ENCODE data around the gene OXCT1.
"Not testable (repeated sequence)": the region's sequence is repeated elsewhere in the genome, so short reads cannot be mapped to it uniquely, and the experiment has no call there.

OXCT1 gene

GRCh38 chr5:41821051-41821450 is 49.2 kb downstream of the OXCT1 start:
- TF ChIP-seq CTCF (IDR thresholded peaks at IDR 0.05; ENCODE audit: low read depth, low read length, missing control alignments), result no peak
- Histone ChIP-seq H3K36me3 (replicated peaks) (no peaks in the 10 kb centered on the region), H3K27ac (no peak overlapping the region), H3K27me3 (replicated peaks) (no peaks in the 10 kb centered on the region), H3K4me3 (ENCODE audit: low read depth, low read length) (no peak overlapping the region)
- in situ Hi-C loops (cut with HindIII; ENCODE audit: low pct_ligation_motif_present, low sequenced_read_pairs), result no loop called here
- no peak for DNase-seq

GRCh38 chr5:41820150-41820549 is 50.1 kb downstream of the OXCT1 start:
- H3K4me3 ChIP-seq (ENCODE audit: low read depth, low read length), result no peak overlapping the region
- no peak overlapping the region for H3K27ac ChIP-seq

DNA sequence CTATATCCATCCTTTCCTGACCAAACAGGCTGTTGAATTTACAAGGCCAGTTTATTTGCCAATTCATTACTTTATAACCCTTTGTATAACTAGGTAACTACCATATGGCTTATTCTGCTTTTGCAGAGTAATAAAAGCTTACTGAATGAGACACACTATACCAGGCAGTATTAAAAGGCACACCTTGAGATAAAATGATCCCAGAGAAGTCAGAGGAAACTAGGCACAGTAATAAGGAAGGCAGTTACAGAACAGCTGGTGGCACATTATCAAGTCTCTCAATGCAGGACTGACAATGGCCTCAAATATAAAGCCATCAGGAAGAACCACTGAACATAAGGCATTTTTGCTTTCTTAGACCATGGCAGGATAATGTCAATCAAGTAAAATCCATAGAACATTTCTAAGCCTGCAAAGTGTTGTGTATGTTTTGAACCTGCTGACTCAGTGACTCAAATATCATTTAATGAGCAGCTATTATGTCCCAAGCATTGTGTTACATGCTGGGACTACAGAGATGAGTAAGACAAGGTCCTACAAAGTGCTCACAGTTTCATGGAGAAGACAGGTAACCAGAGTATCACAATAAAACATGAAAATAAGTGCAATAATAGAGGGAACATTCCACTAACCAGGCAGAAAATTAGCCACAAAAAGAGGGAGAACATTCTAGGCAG is 52.5 kb downstream of the OXCT1 start:
- Histone ChIP-seq H3K36me3 (replicated peaks) (no peaks in the 10 kb centered on the region), H3K27me3 (replicated peaks) (no peaks in the 10 kb centered on the region), H3K4me3 (ENCODE audit: low read depth, low read length) (no peak overlapping the region), H3K27ac (no peak overlapping the region)
- in situ Hi-C loops (cut with HindIII; ENCODE audit: low pct_ligation_motif_present, low sequenced_read_pairs), result no loop called here
- no peak for DNase-seq
- TF ChIP-seq CTCF (IDR thresholded peaks at IDR 0.05; ENCODE audit: low read depth, low read length, missing control alignments), result no peak

More at GRCh38 chr5:41820150-41820549, 50.1 kb downstream of the OXCT1 start:
- DNase-seq, result no peak
- in situ Hi-C loops (cut with HindIII; ENCODE audit: low pct_ligation_motif_present, low sequenced_read_pairs), result no loop called here
- no peaks in the 10 kb centered on the region for H3K27me3 ChIP-seq (replicated peaks)
- no peaks in the 10 kb centered on the region for H3K36me3 ChIP-seq (replicated peaks)
- no peak for TF ChIP-seq CTCF (IDR thresholded peaks at IDR 0.05; ENCODE audit: low read depth, low read length, missing control alignments)

DNA sequence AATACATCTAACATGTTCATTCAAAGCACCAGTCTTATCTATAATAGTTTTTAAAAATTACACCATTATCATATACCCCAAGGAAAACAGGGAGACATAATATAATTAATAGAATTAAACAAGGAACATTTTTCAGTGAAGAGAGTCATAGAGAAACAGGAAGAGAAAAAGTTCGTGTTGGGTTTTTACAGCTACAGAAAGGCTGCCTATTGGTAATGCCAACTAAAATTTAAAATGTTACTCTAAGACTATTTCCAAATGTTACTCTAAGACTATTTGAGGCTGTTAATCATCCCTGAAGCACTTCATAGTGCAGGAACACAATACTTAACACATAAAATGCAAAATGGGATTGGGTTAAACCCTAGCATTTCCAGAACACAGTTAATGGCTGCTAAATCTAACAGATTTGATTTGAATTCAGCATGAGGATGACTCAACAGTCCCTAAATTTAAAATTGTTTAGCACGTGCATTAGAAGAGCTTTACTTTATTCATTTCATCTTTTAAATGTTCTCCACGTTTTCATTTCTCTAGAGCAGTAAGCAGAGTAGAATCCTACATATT is 54.5 kb downstream of the OXCT1 start:
- in situ Hi-C loops (cut with HindIII; ENCODE audit: low pct_ligation_motif_present, low sequenced_read_pairs), result no loop called here
- H3K27me3 ChIP-seq (replicated peaks), result no peaks in the 10 kb centered on the region
- no peak for DNase-seq
- no peaks in the 10 kb centered on the region for H3K36me3 ChIP-seq (replicated peaks)
- no peak overlapping the region for H3K4me3 ChIP-seq (ENCODE audit: low read depth, low read length)
- no peak overlapping the region for H3K27ac ChIP-seq
- TF ChIP-seq CTCF (IDR thresholded peaks at IDR 0.05; ENCODE audit: low read depth, low read length, missing control alignments), result no peak

- Histone ChIP-seq H3K4me3 (ENCODE audit: low read depth, low read length) (no peak overlapping the region), H3K27me3 (replicated peaks) (no peaks in the 10 kb centered on the region), H3K36me3 (replicated peaks) (no peaks in the 10 kb centered on the region), H3K27ac (no peak overlapping the region)
- no peak for DNase-seq
- in situ Hi-C loops (cut with HindIII; ENCODE audit: low pct_ligation_motif_present, low sequenced_read_pairs), result no loop called here
- no peak for TF ChIP-seq CTCF (IDR thresholded peaks at IDR 0.05; ENCODE audit: low read depth, low read length, missing control alignments)
Observed at GRCh38 chr5:41815261-41815660, 55.0 kb downstream of the OXCT1 start.

DNA sequence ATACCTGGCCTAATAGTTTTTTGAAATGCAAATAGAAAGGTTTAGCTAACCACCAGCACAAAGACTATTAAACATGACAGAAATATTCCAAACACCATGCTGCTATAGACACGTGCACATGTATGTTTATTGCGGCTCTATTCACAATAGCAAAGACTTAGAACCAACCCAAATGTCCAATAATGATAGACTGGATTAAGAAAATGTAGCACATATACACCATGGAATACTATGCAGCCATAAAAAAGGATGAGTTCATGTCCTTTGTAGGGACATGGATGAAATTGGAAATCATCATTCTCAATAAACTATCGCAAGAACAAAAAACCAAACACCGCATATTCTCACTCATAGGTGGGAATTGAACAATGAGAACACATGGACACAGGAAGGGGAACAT is 55.9 kb downstream of the OXCT1 start:
- DNase-seq; H3K36me3 ChIP-seq (replicated peaks); H3K4me3 ChIP-seq (ENCODE audit: low read depth, low read length); in situ Hi-C loops (cut with HindIII; ENCODE audit: low pct_ligation_motif_present, low sequenced_read_pairs); H3K27ac ChIP-seq; H3K27me3 ChIP-seq (replicated peaks): not testable (repeated sequence)

Data from brain microvascular endothelial cell (primary cell).